H54 (cell line): ENCODE results near the gene MVB12B.

ENCODE experiments used
- DNase-seq: peaks from one replicate; pipeline ENCODE4 v3.0.0; 2011; ENCODE audit warnings: low spot score, mixed read lengths; ENCODE audit not compliant: insufficient read length
- FAIRE-seq: peaks from 3 replicates; lab custom pipeline; 2011; peaks lifted over from hg19 to GRCh38; lab: Jason Lieb, UNC
- POLR2A ChIP-seq: IDR thresholded peaks from 2 replicates; pipeline ENCODE4 v1.6.1; 2011; ENCODE audit warnings: low read depth, mild to moderate bottlenecking, low read length

MVB12B gene

DNA sequence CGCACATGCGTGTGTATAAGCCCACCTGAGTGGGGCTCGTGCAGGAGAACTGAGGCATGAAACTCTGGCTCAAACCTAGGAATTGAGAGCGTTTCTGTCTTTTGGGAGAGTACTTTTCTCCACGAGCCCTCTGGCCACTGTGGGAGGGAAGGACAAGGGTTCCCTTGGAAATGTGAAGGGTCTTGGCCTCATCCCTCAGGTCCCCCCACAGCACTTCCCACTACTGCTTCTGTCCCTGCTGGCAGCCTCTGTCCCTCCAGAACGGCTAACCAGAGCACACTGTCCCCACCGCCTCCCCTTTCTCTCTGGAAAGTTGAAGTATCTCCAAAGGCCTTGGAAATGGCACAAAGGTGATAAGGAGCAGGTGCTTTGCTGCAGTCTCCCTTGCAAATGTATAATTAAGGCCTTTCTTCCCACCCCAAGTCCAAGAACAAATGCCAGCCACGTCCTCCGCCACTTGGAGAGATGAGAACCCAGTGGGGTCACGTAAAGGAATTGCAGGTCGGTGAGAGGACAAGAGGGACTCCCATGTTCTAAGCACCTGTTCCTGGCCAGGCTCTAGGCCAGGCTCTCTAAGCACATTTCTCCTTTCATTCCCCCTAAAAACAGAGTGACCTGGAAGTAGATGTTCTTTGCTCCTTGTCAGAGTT lies 179.2 kb downstream of the MVB12B start:
- DNase-seq (no peak), FAIRE-seq (no peak)
- no peak for TF ChIP-seq POLR2A

DNA sequence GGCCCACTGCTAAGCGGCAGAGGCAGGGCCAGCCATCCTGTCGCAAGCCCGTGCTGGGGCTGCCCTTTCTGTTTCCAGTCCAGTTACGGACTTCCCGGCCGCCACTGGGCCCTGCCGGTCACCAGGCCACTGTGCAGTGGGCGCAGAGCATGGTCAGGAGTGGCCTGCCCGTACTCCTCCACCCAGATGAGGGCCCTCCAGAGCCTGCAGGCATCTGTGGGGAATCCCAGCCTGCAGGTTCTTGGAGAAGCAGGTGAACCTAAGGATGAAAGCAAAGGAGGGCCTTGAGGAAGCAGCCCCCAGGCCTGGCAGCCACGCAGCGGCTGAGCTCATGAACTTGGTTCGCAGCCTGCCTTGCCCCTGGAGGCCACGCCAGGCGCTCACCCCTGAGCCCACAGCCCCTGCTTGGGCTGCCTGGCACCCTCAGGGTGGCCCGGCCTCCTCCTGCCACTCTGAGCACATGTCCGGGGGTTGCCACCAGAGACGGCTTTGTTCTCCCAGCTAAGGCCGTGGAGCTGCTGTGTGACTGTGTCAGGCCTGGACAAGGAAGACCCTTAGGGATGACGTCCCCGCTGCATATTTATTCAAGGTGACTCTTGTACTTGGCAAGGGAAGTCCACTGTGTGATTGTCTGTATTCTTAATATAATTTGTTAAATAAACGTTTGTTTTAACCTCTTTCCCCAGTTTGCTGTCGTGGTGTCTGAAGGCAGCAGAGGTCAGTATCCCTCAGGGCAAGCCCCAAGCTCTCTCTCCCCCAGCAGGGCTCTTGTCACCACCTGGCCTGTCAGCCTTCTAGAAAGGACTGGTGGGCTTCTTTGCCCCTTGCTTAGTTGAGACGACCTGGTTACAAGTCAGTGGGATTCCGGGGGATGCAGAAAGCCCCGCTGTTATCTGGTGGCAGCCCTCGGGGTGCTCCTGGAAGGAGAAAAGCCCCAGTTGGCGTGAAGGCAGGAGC lies 180.0 kb downstream of the MVB12B start:
- TF ChIP-seq POLR2A, result no peak
- FAIRE-seq (no peak), DNase-seq (no peak)

DNA sequence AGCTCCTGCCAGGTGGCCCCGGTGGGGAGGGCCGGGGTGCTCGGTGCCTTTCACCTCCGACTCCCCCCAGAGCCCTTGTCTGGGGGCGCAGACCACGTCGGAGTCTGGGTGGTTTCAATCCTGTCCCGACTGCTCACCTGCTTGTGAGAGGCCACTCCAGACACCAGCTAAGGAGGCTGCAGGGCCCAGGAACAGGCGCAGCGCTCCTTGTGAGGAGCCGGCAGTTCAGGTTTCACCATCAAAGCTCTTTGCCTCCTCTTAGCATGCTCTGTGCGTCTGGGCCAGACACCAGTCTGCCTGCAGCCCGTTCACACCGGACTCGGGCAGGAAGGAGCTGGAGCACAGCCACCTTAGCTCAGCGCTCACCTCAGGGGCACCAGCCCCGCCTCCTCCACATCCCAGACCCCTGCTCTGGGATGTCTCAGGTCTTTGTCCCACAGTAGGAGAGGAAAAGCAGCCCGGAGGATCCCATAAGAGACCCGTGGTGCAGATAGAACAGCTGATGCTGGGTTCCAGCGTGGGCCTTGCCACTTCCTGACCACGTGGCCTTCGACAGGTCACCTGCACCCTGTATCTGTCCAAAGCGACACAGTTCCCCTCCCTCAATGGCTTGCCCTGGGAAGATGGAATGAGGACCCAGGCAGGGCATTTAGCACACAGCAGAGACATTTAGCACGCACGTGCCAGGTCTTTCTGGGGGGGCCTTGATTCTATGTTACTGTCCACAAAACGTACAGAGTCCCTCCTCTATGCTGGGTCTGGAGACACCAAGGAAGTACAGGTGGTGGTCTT lies 180.9 kb downstream of the MVB12B start:
- no peak for TF ChIP-seq POLR2A
- DNase-seq (no peak), FAIRE-seq (no peak)

DNA sequence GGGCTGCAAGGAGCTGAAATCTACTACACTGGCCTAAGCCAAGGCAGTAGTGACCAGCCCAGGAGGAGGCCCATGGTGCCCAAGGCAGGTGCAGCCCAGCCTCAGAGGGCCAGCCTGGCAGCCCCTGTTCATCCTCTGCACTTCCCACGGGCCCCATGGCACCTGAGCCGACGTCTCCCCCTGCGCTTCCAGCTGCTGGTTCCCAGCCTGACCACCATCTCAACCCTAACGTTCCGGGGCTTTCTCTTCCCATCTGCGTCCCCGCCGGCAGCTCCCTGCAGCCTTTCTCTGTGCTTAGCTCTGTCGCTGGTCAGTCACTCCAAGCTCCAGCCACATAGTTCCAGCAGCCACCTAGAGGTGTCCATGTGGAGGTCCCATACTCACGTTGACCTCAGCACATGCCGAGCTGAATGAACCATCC lies 181.6 kb downstream of the MVB12B start:
- FAIRE-seq (no peak), DNase-seq (no peak)
- no peak for TF ChIP-seq POLR2A

DNA sequence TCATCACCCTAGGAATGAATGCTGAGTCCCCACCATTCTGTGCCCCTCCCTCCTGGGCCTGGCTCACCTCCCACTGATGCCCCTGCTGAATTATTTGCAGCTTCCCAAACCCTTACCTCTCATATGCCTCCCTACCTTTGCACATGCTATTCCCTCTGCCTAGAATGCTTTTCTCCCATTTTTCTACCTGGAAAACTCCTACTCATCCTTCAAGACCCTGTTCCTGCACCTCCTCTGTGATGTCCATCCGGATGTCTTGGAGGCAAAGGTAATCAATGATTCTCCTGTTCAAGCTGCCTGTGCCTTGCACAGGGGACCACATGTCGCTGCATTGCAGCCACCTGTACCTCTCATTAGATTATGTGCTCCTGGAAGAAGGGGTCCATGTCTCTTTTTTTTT lies 182.3 kb downstream of the MVB12B start:
- no peak for DNase-seq
- FAIRE-seq, result no peak
- TF ChIP-seq POLR2A, result no peak

DNA sequence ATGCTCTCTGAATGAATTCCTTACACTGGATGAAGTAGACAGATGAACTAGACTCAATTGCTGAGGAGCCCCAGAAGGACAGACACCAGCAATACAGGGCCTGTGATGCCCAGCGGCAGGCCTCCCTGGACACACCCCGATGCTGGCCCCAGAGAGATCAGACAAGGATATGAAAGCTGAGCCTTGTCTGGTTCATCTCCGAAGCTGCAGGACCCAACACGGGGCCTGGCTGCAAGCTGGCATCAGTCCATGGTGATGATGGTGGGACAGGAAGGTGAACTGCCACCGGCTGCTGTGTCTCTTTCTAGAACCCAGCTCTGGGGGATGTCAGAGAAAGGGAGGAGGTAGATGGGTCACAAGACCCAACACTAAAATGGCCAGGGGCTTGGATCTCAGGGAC lies 183.1 kb downstream of the MVB12B start:
- FAIRE-seq, result no peak
- DNase-seq, result no peak
- no peak for TF ChIP-seq POLR2A

DNA sequence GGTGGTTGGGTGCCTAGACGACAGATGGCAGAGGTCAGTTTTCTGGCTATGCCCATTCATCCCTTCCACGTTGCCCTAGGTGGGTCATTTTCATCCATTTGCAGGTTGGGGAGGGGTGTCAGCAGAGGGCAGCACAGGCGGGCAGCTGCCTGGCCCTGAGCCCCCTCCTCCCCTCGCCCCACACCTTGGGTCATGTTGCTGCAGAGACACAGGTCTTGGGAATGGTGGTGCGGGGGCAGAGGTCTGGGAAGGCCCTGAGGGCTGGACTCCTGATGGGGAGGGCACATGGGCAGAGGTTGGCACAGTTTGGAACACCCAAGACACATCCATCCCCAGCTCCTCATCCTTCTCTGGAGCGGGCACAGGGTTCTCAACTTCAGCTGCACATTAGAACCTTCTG lies 183.9 kb downstream of the MVB12B start:
- DNase-seq (no peak), FAIRE-seq (no peak)
- no peak for TF ChIP-seq POLR2A

DNA sequence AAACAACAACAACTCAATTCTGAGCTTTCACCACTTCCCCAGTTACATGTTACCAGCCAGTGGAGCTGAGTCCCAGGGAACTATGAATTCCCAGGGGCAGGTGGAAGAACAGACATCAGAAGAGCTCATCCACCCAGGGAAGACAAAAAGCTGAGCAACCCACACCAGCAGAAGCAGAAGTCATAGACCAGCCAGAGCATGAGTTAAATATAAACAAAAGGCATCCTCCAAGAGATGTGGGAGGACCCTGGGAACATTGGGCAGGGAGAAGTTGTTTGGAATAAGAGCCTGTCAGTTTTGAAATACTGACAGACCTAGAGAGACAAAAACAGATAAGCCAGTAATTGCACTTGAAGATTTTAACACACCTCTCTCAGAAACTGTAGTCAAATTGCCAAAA lies 184.8 kb downstream of the MVB12B start:
- no peak for DNase-seq
- no peak for TF ChIP-seq POLR2A
- no peak for FAIRE-seq

DNA sequence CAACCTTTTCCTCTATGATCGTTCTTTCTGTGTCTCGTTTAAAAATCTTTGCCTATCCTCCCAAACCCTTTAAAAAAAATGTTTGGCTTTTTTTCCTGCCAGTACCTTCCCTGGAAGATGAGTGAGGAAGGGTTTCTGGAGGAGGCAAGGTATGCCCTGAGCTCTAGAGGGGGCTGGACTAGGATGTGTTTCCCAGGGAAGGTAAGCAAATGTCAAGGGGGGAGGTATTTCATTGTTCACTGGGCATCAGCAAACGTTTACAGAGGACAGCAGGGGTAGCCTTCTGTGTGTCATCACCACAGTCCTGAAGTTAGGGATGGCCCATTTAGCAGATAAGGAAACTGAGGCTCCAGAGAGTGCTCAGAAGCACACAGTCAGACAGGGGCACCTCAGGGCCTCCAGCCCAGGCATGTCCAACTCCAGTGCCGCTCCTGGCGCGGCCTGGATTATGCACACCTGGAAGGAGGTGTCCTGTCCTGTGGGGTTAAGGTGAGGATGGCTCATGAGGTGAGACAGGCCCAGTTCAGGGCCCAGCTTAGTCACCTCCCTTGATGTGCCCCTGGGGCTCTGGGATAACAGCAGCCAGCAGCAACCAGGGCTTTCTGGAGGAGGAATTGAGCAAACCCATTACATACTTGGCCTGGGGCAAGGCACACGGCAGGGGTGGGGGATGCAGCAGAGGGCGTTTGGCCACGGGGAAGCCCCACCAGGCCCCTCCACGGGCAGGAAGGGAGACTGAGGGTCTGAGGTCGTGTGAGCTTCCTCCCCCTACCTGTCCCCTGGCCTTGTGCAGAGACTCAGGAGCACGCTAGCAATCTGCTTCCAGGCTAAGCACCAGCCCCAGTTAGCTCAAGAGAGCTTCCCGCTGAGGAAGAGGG lies 186.8 kb downstream of the MVB12B start:
- no peak for FAIRE-seq
- DNase-seq, result no peak
- no peak for TF ChIP-seq POLR2A

DNA sequence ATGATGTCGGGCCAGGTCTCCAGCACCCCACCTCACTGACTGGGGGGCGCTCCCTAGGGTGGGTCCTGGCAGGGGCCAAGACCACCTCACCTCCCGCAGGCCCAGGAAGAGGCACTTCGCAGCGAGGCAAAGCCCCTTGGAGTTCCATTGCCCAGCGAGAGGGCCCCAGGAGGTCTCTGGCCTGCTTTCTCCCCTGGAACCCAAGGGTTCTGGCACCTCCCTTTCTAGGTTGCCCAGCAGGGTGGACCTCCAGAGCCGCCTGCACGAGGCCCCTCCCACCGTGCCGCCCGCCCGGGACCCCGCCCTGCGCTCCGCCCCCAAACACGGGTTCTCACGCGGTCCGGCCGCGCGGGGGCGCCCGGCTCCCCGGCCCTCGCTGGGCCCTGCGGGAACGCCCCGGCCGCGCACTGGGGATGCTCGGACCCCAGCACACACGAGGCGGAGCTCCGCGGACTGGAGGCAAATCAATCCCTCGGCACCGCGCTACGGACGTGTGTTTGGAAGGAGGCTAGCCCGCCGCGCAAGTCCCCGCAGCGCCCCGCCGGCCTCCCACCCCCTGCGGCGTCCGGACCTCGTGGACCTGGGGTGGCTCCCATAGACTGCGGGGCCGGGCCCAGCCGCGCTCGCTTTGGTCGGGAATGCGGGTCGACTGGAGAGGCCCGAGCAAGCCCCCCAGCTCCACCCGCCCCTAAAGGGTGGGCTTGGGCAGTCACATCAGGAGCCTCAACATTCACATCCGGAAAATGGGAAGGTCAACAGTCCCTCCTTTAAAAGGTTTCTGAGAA lies 187.6 kb downstream of the MVB12B start:
- no peak for TF ChIP-seq POLR2A
- peak; percentile 92 for DNase-seq
- FAIRE-seq, result no peak

DNA sequence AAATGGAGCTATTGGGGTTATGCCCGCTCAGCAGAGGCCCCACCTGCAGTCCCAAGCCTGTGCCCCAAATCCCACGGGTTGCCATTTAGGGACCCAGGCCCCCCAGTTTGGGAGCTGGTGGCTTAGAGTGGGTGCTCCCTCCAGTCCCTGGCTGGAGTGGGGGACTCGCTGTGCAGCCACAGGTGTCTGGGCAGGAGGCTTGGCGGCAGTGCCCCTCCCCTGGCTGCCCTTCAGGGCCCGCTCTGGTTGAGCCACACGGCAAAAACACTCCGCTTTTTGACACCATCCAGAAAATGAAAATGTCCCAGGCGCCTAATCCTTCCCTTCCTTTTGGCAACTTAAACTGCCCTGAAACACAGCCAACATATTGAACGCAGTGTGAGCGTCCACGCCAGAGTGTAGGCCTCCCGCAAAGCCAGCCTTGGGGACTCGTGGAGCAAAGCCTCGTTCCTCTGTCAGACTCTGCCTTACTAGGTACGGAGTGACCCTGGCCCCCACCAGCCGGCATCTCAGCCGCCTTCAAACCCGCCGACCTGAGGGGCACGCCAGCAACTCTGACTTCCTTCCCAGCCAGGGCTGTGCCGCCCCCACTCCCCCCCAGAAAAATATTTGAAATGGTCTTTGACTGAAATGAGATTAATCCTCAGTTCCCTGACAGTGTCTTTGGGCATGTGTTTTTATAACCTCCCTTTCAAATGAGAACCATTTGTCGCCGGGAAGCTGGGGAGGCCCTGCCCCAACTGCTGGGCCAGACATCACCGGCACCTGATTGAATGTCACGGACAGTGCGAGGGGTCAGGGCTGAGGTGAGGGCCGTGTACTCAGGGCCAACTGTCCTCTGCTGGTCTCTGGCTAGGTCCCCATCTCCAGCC lies 188.6 kb downstream of the MVB12B start:
- FAIRE-seq (no peak), DNase-seq (no peak)
- no peak for TF ChIP-seq POLR2A

DNA sequence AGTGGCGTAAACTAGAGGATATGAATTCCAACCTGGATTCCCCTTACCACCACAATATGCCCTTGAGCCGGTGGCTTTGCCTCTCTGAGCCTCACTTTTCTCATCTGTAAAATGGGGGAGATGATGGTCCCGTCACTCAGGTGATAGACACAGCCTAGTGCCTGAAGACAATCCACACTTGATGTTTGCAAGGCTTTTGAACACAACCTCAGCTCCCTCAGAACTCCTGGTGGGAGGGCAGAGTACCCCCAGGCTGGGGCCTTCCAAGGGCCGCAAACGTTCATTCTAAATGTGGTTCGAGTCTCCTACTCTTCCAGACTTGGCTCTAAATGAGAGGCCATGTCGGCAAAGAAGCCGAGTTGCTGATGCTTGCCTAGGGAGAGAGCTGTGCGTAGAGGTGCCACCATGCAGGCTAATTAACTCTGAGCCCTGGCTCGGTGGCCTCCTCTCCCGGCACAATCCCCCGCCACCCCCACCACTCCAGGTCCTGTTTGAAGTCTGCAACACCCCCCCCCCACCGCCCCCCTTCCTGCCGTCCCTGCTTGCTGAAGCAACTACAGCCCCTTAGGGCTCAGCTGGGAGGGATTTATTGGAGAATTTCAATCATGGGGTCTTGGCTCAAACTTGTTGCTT lies 189.4 kb downstream of the MVB12B start:
- FAIRE-seq, result no peak
- DNase-seq, result no peak
- no peak for TF ChIP-seq POLR2A
